GM18870 (cell line): ENCODE results near the gene B3GNT3.
"Not testable (repeated sequence)": the region's sequence is repeated elsewhere in the genome, so short reads cannot be mapped to it uniquely, and the experiment has no call there.

Source experiments
- ATAC-seq: cut with Tn5 transposase; IDR thresholded peaks from one replicate; pipeline ENCODE4 v1.9.1; 2021; ENCODE audit warnings: moderate library complexity; ENCODE audit not compliant: unreplicated experiment

The B3GNT3 gene

GRCh38 chr19:17766543-17767131 is 28.3 kb upstream of the B3GNT3 start:
- ATAC-seq, result no peak

GRCh38 chr19:17767559-17767958 is 27.4 kb upstream of the B3GNT3 start:
- no peak for ATAC-seq

GRCh38 chr19:17770613-17771012 is 24.3 kb upstream of the B3GNT3 start:
- ATAC-seq, result no peak

GRCh38 chr19:17772172-17772571 is 22.8 kb upstream of the B3GNT3 start:
- ATAC-seq, result no peak

- ATAC-seq, result no peak
These were observed 19.6 kb upstream of the B3GNT3 start for GRCh38 chr19:17775245-17775927.

GRCh38 chr19:17775991-17776803 is 18.7 kb upstream of the B3GNT3 start:
- peak; percentile 66 for ATAC-seq

- not testable (repeated sequence) for ATAC-seq
These were observed 17.1 kb upstream of the B3GNT3 start for GRCh38 chr19:17777840-17778239.

GRCh38 chr19:17778251-17778967 is 16.5 kb upstream of the B3GNT3 start:
- ATAC-seq, result no peak

GRCh38 chr19:17778968-17779929 is 15.7 kb upstream of the B3GNT3 start:
- no peak for ATAC-seq

GRCh38 chr19:17780781-17781180 is 14.2 kb upstream of the B3GNT3 start:
- no peak for ATAC-seq

GRCh38 chr19:17783721-17784120 is 11.2 kb upstream of the B3GNT3 start:
- ATAC-seq, result not testable (repeated sequence)

GRCh38 chr19:17784201-17785008 is 10.5 kb upstream of the B3GNT3 start:
- no peak for ATAC-seq

GRCh38 chr19:17787274-17787913 is 7.5 kb upstream of the B3GNT3 start:
- ATAC-seq, result no peak

- ATAC-seq, result no peak
These were observed 6.3 kb upstream of the B3GNT3 start for GRCh38 chr19:17788632-17789031.

GRCh38 chr19:17790059-17790780 is 4.7 kb upstream of the B3GNT3 start:
- no peak for ATAC-seq

GRCh38 chr19:17794412-17794730 is 567 bp upstream of the B3GNT3 start:
- ATAC-seq, result no peak

GRCh38 chr19:17795495-17795856 is 538 bp downstream of the B3GNT3 start:
- ATAC-seq, result no peak

GRCh38 chr19:17796013-17796837 is 1.3 kb downstream of the B3GNT3 start:
- ATAC-seq, result no peak
